Endothelial cell of umbilical vein (primary cell): ENCODE measurements around the gene DUOXA1. TPM values are rescaled to one million over a fixed set of nuclear protein-coding genes. Genes with fewer than 3 reads are reported as not detected.

ENCODE experiments used
- BruUV-seq: library from RNA; stranded (reverse); fragments of 400-500 nt; replicated peaks from 2 replicates; lab custom pipeline; 2021; lab: Mats Ljungman, UMichigan
- CTCF ChIA-PET: fragments of 300-600, 350-600 bp; sonication (Branson Sonifier 250); formaldehyde crosslinking; loops from one replicate; lab custom pipeline; 2021; ENCODE audit warnings: antibody characterized with exemption, inconsistent platforms; lab: Charles Lee
- POLR2A ChIA-PET: fragments of 300-600, 350-600 bp; sonication (Branson Sonifier 250); formaldehyde crosslinking; loops from one replicate; lab custom pipeline; 2021; ENCODE audit warnings: antibody characterized with exemption, inconsistent platforms; lab: Charles Lee
- DNase-seq: peaks from one replicate; pipeline ENCODE4 v3.0.0-alpha.2; 2011; ENCODE audit warnings: low read depth, low spot score
- FAIRE-seq: peaks from 2 replicates; lab custom pipeline; 2011; peaks lifted over from hg19 to GRCh38; lab: Jason Lieb, UNC
- H2AFZ ChIP-seq: 2 replicates; pipeline ENCODE4 v1.6.0; 2012; ENCODE audit warnings: low read depth, low read length, control low read depth, inconsistent platforms
- H3K27ac ChIP-seq: 2 replicates; pipeline ENCODE4 v1.5.1; 2011; ENCODE audit warnings: low read depth, mild to moderate bottlenecking, control low read depth, low read length, moderate library complexity; ENCODE audit not compliant: insufficient read depth
- H3K27me3 ChIP-seq, 2 experiments: 2 replicates each; pipeline versions ENCODE4 v1.6.0 to v1.6.1; 2011; ENCODE audit warnings: low read length in 2 of 2, mixed read lengths in 1 of 2; ENCODE audit not compliant: control insufficient read depth in 2 of 2, insufficient read depth in 2 of 2
- H3K36me3 ChIP-seq, 2 experiments: 2 replicates in 1 of 2; 3 replicates in 1 of 2; pipeline ENCODE4 v1.5.1; 2011; ENCODE audit warnings: low read length in 2 of 2, mild to moderate bottlenecking in 1 of 2, moderate library complexity in 1 of 2; ENCODE audit not compliant: control insufficient read depth in 2 of 2, insufficient read depth in 2 of 2; ENCODE audit errors: extremely low read depth in 1 of 2
- H3K4me1 ChIP-seq: 3 replicates; pipeline ENCODE4 v1.5.1; 2011; ENCODE audit warnings: mild to moderate bottlenecking, low read length; ENCODE audit not compliant: control insufficient read depth, insufficient read depth; ENCODE audit errors: extremely low read depth
- H3K4me2 ChIP-seq: 2 replicates; pipeline ENCODE4 v1.6.1; 2011; ENCODE audit warnings: low read length, control low read depth, mixed read lengths; ENCODE audit not compliant: insufficient read depth
- H3K4me3 ChIP-seq, 3 experiments: fragments of 200-600 bp in 1 of 3; sonication (generic), shearing (Covaris generic) in 1 of 3; replicated peaks in 1 of 3; 2 replicates each; pipeline ENCODE4 v1.5.1; 2011 to 2016; ENCODE audit warnings: control low read depth in 3 of 3, low read length in 3 of 3, mild to moderate bottlenecking in 2 of 3, inconsistent platforms in 1 of 3, low read depth in 1 of 3, moderate library complexity in 1 of 3; ENCODE audit not compliant: insufficient read depth in 1 of 3
- H3K79me2 ChIP-seq: 2 replicates; pipeline ENCODE4 v1.6.0; 2012; ENCODE audit warnings: low read length, inconsistent platforms; ENCODE audit not compliant: control insufficient read depth, insufficient read depth
- H3K9ac ChIP-seq: replicated peaks from 2 replicates; pipeline ENCODE3; 2011; ENCODE audit warnings: low read length, control low read depth; ENCODE audit not compliant: insufficient read depth; ENCODE audit errors: extremely low read depth
- H3K9me1 ChIP-seq: replicated peaks from 3 replicates; pipeline ENCODE4 v1.6.0; 2011; ENCODE audit warnings: mild to moderate bottlenecking, low read length; ENCODE audit not compliant: control insufficient read depth, insufficient read depth; ENCODE audit errors: extremely low read depth
- H3K9me3 ChIP-seq: replicated peaks from 2 replicates; pipeline ENCODE4 v1.5.1; 2012; ENCODE audit warnings: low read length, inconsistent platforms; ENCODE audit not compliant: control insufficient read depth, insufficient read depth
- H4K20me1 ChIP-seq: replicated peaks from 2 replicates; pipeline ENCODE3; 2011; ENCODE audit warnings: mild to moderate bottlenecking, low read length; ENCODE audit not compliant: control insufficient read depth, insufficient read depth; ENCODE audit errors: extremely low read depth
- CTCF ChIP-seq, 2 donors: IDR thresholded peaks; 1 replicate in 1 of 2; 2 replicates in 1 of 2; pipeline ENCODE4 v1.5.1; 2011; ENCODE audit warnings: low read length in 2 of 2, mild to moderate bottlenecking in 2 of 2, moderate library complexity in 2 of 2, control low read depth in 1 of 2, inconsistent platforms in 1 of 2, low read depth in 1 of 2; ENCODE audit not compliant: insufficient read depth in 1 of 2; ENCODE audit errors: extremely low read depth in 1 of 2
- EZH2 ChIP-seq: IDR thresholded peaks from 2 replicates; pipeline ENCODE4 v1.6.1; 2012; ENCODE audit warnings: borderline replicate concordance, low read depth, mild to moderate bottlenecking, moderate library complexity, low read length, inconsistent platforms; ENCODE audit not compliant: severe bottlenecking
- FOS ChIP-seq: IDR thresholded peaks from 2 replicates; pipeline ENCODE4 v1.6.1; 2011; ENCODE audit warnings: mild to moderate bottlenecking, low read length, moderate library complexity, borderline replicate concordance; ENCODE audit not compliant: insufficient read depth
- GATA2 ChIP-seq: IDR thresholded peaks from 2 replicates; pipeline ENCODE4 v1.7.0; 2011; ENCODE audit warnings: low read depth, mild to moderate bottlenecking, moderate library complexity, mixed read lengths, low read length; ENCODE audit not compliant: insufficient read length, insufficient read depth
- JUN ChIP-seq: IDR thresholded peaks from 2 replicates; pipeline ENCODE4 v1.6.1; 2011; ENCODE audit warnings: borderline replicate concordance, low read depth; ENCODE audit not compliant: insufficient read length, insufficient read depth
- MAX ChIP-seq: IDR thresholded peaks from 2 replicates; pipeline ENCODE4 v1.6.1; 2011; ENCODE audit not compliant: insufficient read depth, insufficient read length
- MYC ChIP-seq: IDR thresholded peaks from one replicate; pipeline ENCODE4 v1.6.1; 2011; ENCODE audit warnings: mild to moderate bottlenecking, low read depth, low read length
- POLR2A ChIP-seq: IDR thresholded peaks from 2 replicates; pipeline ENCODE4 v1.6.1; 2012; ENCODE audit warnings: low read depth, mild to moderate bottlenecking, control low read depth, low read length
- POLR2AphosphoS5 ChIP-seq: IDR thresholded peaks from 2 replicates; pipeline ENCODE4 v1.6.1; 2012; ENCODE audit warnings: low read depth, mild to moderate bottlenecking, control low read depth, low read length, moderate library complexity; ENCODE audit not compliant: insufficient read depth
- dilution Hi-C: fragments of 300-500 bp; cut with MboI; formaldehyde crosslinking; loops from one replicate; pipeline ENCODE4 v1.15.0; 2019; ENCODE audit warnings: low sequenced_read_pairs; ENCODE audit not compliant: extremely low pct_ligation_motif_present
- intact Hi-C: fragments of 100-400 bp; cut with micrococcal nuclease; formaldehyde crosslinking; loops from one replicate; pipeline ENCODE4 v1.10.0; 2022
- polyA plus RNA-seq, 4 experiments: library from polyadenylated mRNA; depleted of rRNA in 3 of 4; stranded (reverse) in 3 of 4; unstranded in 1 of 4; fragments of >200 nt; gene quantifications; 2 replicates each; pipeline versions ENCODE4 v1.2.1 to v1.2.3, GENCODE V29; 2011 to 2012; ENCODE audit warnings: missing spikeins in 1 of 4
- total RNA-seq: library from RNA; stranded (reverse); gene quantifications from 2 replicates; pipeline ENCODE4 v1.2.3, GENCODE V29; 2021

The DUOXA1 gene
- total and polyA plus RNA-seq, 2 donors (not counting 3 experiments of a cell fraction or from before 2014, with no cell fraction given) = 0.07 TPM; not detected in 1

DNA sequence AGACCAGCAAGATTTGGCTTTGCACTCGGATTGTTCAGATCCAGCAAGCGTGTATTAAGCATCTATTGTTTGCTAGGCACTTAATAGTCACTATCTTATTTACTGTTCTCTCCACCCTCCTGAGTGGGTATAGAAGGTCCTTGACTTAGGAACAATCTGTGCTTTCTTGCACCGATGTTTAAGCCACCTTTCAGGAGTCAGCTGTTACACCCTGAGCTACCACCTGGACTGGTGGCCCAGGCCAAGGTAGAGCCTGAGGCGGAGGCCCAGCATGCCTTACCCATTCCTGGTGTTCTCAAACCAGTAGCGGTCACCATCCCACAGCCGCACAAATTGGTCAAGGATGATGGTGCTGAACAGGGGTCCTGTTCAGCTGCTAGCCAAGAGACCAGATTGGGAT lies 10.1 kb upstream of the DUOXA1 start:
- H3K4me3 ChIP-seq = no peak overlapping the region
- no peaks in the 10 kb centered on the region for H3K9me3 ChIP-seq
- H3K79me2 ChIP-seq = no peaks in the 10 kb centered on the region
- no peaks in the 10 kb centered on the region for H3K36me3 ChIP-seq
- DNase-seq (no peak), FAIRE-seq (no peak)
- TF ChIP-seq EZH2 = no peak
- no peak for TF ChIP-seq POLR2A
- TF ChIP-seq MAX = no peak
- no peak for TF ChIP-seq JUN
- TF ChIP-seq MYC = no peak
- no peak for TF ChIP-seq GATA2
- no peaks in the 10 kb centered on the region for H4K20me1 ChIP-seq
- intact Hi-C loops = no loop called here
- BruUV-seq = no TSS peak
- H3K9me1 ChIP-seq = no peaks in the 10 kb centered on the region
- no peak overlapping the region for H3K9ac ChIP-seq
- peaks cover 15 to 17% of the 10 kb centered on the region in 2 experiments for H3K27me3 ChIP-seq
- CTCF ChIA-PET = interaction anchor here (1.1 to 1.6 kb wide), 2 partner anchors 9 to 13 kb away, joined by 3 to 8 read pairs; no protein-coding TSS in a partner anchor
- no peak overlapping the region for H3K4me2 ChIP-seq
- POLR2A ChIA-PET = no interaction called here
- dilution Hi-C loops = no loop called here
- H3K27ac ChIP-seq = no peak overlapping the region
- H3K4me1 ChIP-seq = no peaks in the 10 kb centered on the region
- no peak overlapping the region for H2AFZ ChIP-seq

- Histone ChIP-seq H3K36me3 (no peaks in the 10 kb centered on the region), H4K20me1 (no peaks in the 10 kb centered on the region), H3K79me2 (no peaks in the 10 kb centered on the region), H2AFZ (no peak overlapping the region), H3K27me3 (peaks cover 22 to 24% of the 10 kb centered on the region in 2 experiments), H3K4me3 (no peak overlapping the region), H3K9ac (no peak overlapping the region), H3K4me1 (no peaks in the 10 kb centered on the region), H3K4me2 (no peak overlapping the region), H3K27ac (no peak overlapping the region), H3K9me3 (no peaks in the 10 kb centered on the region), H3K9me1 (no peaks in the 10 kb centered on the region)
- TF ChIP-seq CTCF (IDR thresholded peaks at IDR 0.05; ENCODE audit: extremely low read depth in 1 of 2, insufficient read depth in 1 of 2, low read depth in 1 of 2, low read length in 2 of 2) = no peak
- TF ChIP-seq MAX = no peak
- TF ChIP-seq JUN = no peak
- no peak for TF ChIP-seq GATA2
- no peak for TF ChIP-seq POLR2A
- TF ChIP-seq FOS = no peak
- no peak for TF ChIP-seq POLR2AphosphoS5
- TF ChIP-seq EZH2 = no peak
- no peak for TF ChIP-seq MYC
- DNase-seq (no peak), FAIRE-seq (no peak)
- no TSS peak for BruUV-seq
- ChIA-PET CTCF (interaction anchor here (1.1 to 2.4 kb wide), 3 partner anchors 8 to 21 kb away, joined by 3 to 8 read pairs (median 5); no protein-coding TSS in a partner anchor), POLR2A (no interaction called here)
- dilution Hi-C loops (no loop called here), intact Hi-C loops (no loop called here)
Measured at GRCh38 chr15:45138814-45139765, 9.4 kb upstream of the DUOXA1 start.
